Loucy (cell line): ENCODE data around the gene ZDHHC8.
A peak's percentile ranks its signal among the peaks of the same experiment; 100 is the strongest.

Source experiments
- H2AFZ ChIP-seq: fragments of 200-600 bp; sonication (generic); 2 replicates; pipeline ENCODE4 v1.6.0; 2016; ENCODE audit warnings: antibody characterized with exemption, mild to moderate bottlenecking, low read length, moderate library complexity
- H3F3A ChIP-seq: fragments of 200-600 bp; 2 replicates; pipeline ENCODE4 v1.6.0; 2016; ENCODE audit warnings: antibody characterized with exemption, low read depth, mild to moderate bottlenecking
- H3K27me3 ChIP-seq: fragments of 200-600 bp; sonication (generic); 2 replicates; pipeline ENCODE4 v1.6.1; 2014; ENCODE audit warnings: low read length, mild to moderate bottlenecking; ENCODE audit not compliant: insufficient read depth, poor library complexity, severe bottlenecking
- H3K36me3 ChIP-seq: fragments of 200-600 bp; sonication (generic); 2 replicates; pipeline ENCODE4 v1.6.1; 2016; ENCODE audit warnings: low read length; ENCODE audit not compliant: insufficient read depth
- H3K4me1 ChIP-seq: fragments of 200-600 bp; sonication (generic); 2 replicates; pipeline ENCODE4 v1.5.1; 2014; ENCODE audit warnings: low read length, mild to moderate bottlenecking; ENCODE audit not compliant: insufficient read depth, poor library complexity, severe bottlenecking
- H3K4me2 ChIP-seq: fragments of 200-600 bp; sonication (generic); 2 replicates; pipeline ENCODE4 v1.6.0; 2014; ENCODE audit warnings: antibody characterized with exemption, low read length, low read depth, mild to moderate bottlenecking; ENCODE audit not compliant: poor library complexity, severe bottlenecking
- H3K4me3 ChIP-seq: fragments of 200-600 bp; sonication (generic); 2 replicates; pipeline ENCODE4 v1.5.1; 2014; ENCODE audit warnings: low read length, mild to moderate bottlenecking, mixed read lengths; ENCODE audit not compliant: poor library complexity, severe bottlenecking
- H3K79me2 ChIP-seq: fragments of 200-600 bp; sonication (generic); 2 replicates; pipeline ENCODE4 v1.6.1; 2014; ENCODE audit warnings: low read length; ENCODE audit not compliant: insufficient read depth
- H3K9ac ChIP-seq: fragments of 200-600 bp; sonication (generic); 2 replicates; pipeline ENCODE4 v1.6.0; 2014; ENCODE audit warnings: mild to moderate bottlenecking, low read depth, low read length, moderate library complexity; ENCODE audit not compliant: poor library complexity, severe bottlenecking
- H3K9me2 ChIP-seq: fragments of 200-600 bp; sonication (generic); replicated peaks from 2 replicates; pipeline ENCODE4 v1.6.1; 2016; ENCODE audit warnings: low read depth, low read length, mixed read lengths
- H3K9me3 ChIP-seq: fragments of 200-600 bp; sonication (generic); 2 replicates; pipeline ENCODE4 v1.6.1; 2014; ENCODE audit warnings: mild to moderate bottlenecking, antibody characterized with exemption, low read length, low read depth; ENCODE audit not compliant: insufficient read depth
- H4K20me1 ChIP-seq: fragments of 200-600 bp; sonication (generic); 2 replicates; pipeline ENCODE4 v1.6.0; 2014; ENCODE audit warnings: antibody characterized with exemption, low read length, mild to moderate bottlenecking; ENCODE audit not compliant: insufficient read depth, poor library complexity, severe bottlenecking
- CTCF ChIP-seq: fragments of 200-600 bp; sonication (generic); conservative IDR thresholded peaks from 2 replicates; pipeline ENCODE4 v1.5.1; 2014; ENCODE audit warnings: mild to moderate bottlenecking, antibody characterized with exemption, low read length
- EZH2phosphoT487 ChIP-seq: fragments of 200-600 bp; IDR thresholded peaks from 2 replicates; pipeline ENCODE4 v1.6.1; 2018; ENCODE audit warnings: antibody characterized with exemption, mild to moderate bottlenecking, moderate library complexity, borderline replicate concordance

The ZDHHC8 gene

GRCh38 chr22:20127869-20128618 is 3.6 kb upstream of the ZDHHC8 start:
- no peak overlapping the region for H3K9ac ChIP-seq
- 0 out of 2 replicates have a peak, but pooled peaks cover 2% of the 10 kb centered on the region for H3F3A ChIP-seq
- no peaks in the 10 kb centered on the region for H3K27me3 ChIP-seq
- no peaks in the 10 kb centered on the region for H3K9me3 ChIP-seq
- no peak overlapping the region for H3K4me2 ChIP-seq
- no peak overlapping the region for H3K4me3 ChIP-seq
- no peaks in the 10 kb centered on the region for H3K9me2 ChIP-seq
- no peak overlapping the region for H2AFZ ChIP-seq
- peaks cover 9% of the 10 kb centered on the region for H3K4me1 ChIP-seq
- H4K20me1 ChIP-seq, result peaks cover 42% of the 10 kb centered on the region
- H3K79me2 ChIP-seq, result peaks cover 32% of the 10 kb centered on the region
- TF ChIP-seq CTCF (no peak), EZH2phosphoT487 (no peak)
- H3K36me3 ChIP-seq, result peaks cover 57% of the 10 kb centered on the region; the same call in 1 of the 2 replicates

GRCh38 chr22:20128619-20128901 is 3.0 kb upstream of the ZDHHC8 start:
- no peak overlapping the region for H3K9ac ChIP-seq
- H2AFZ ChIP-seq, result no peak overlapping the region
- H3K27me3 ChIP-seq, result no peaks in the 10 kb centered on the region
- H3K9me3 ChIP-seq, result no peaks in the 10 kb centered on the region
- H3F3A ChIP-seq, result 0 out of 2 replicates have a peak, but pooled peaks cover 2% of the 10 kb centered on the region
- H3K36me3 ChIP-seq, result peaks cover 52% of the 10 kb centered on the region; the same call in 1 of the 2 replicates
- peaks cover 28% of the 10 kb centered on the region for H3K79me2 ChIP-seq
- no peak overlapping the region for H3K4me2 ChIP-seq
- H3K4me1 ChIP-seq, result peaks cover 12% of the 10 kb centered on the region
- H4K20me1 ChIP-seq, result peaks cover 39% of the 10 kb centered on the region
- no peak overlapping the region for H3K4me3 ChIP-seq
- no peaks in the 10 kb centered on the region for H3K9me2 ChIP-seq
- no peak for TF ChIP-seq CTCF
- TF ChIP-seq EZH2phosphoT487, result no peak

GRCh38 chr22:20128902-20129746 is 2.5 kb upstream of the ZDHHC8 start:
- TF ChIP-seq EZH2phosphoT487 (no peak), CTCF (peak; percentile 49)
- H3K4me3 ChIP-seq, result no peak overlapping the region
- no peaks in the 10 kb centered on the region for H3K9me2 ChIP-seq
- H4K20me1 ChIP-seq, result peaks cover 35% of the 10 kb centered on the region
- no peaks in the 10 kb centered on the region for H3K27me3 ChIP-seq
- 0 out of 2 replicates have a peak, but pooled peaks cover 2% of the 10 kb centered on the region for H3F3A ChIP-seq
- H3K4me2 ChIP-seq, result no peak overlapping the region
- H3K4me1 ChIP-seq, result peaks cover 16% of the 10 kb centered on the region
- peaks cover 27% of the 10 kb centered on the region; the same call in 1 of the 2 replicates for H3K79me2 ChIP-seq
- no peak overlapping the region for H3K9ac ChIP-seq
- H2AFZ ChIP-seq, result no peak overlapping the region
- H3K36me3 ChIP-seq, result peaks cover 46% of the 10 kb centered on the region; the same call in 1 of the 2 replicates
- H3K9me3 ChIP-seq, result no peaks in the 10 kb centered on the region
